H1 (cell line): Measurements from ENCODE around the gene ZNF385D. TPM values are rescaled to one million over a fixed set of nuclear protein-coding genes. Genes with fewer than 3 reads are reported as not detected.

Experiments
- CTCF ChIA-PET: fragments of 300-600 bp; sonication (Branson Sonifier 250); formaldehyde crosslinking; loops from one replicate; lab custom pipeline; 2021; ENCODE audit not compliant: partially characterized antibody; lab: Charles Lee
- POLR2A ChIA-PET: fragments of 300-600 bp; sonication (Branson Sonifier 250); formaldehyde crosslinking; loops from one replicate; lab custom pipeline; 2021; ENCODE audit warnings: inconsistent platforms; ENCODE audit not compliant: partially characterized antibody; lab: Charles Lee
- DNase-seq, 2 experiments: peaks; one replicate each; pipeline versions ENCODE4 v3.0.0 to v3.0.0-alpha.2; 2010 to 2022; ENCODE audit warnings: low spot score in 2 of 2, low read depth in 1 of 2, mixed read lengths in 1 of 2
- FAIRE-seq: peaks from 2 replicates; lab custom pipeline; 2011; peaks lifted over from hg19 to GRCh38; lab: Jason Lieb, UNC
- H2AFZ ChIP-seq: 2 replicates; pipeline ENCODE4 v1.8.1; 2012; ENCODE audit warnings: low read length, inconsistent platforms
- H2AK5ac ChIP-seq: 2 replicates; pipeline ENCODE4 v1.6.1; 2013; ENCODE audit warnings: low read depth, low read length
- H2BK120ac ChIP-seq: replicated peaks from 2 replicates; pipeline ENCODE3; 2013; ENCODE audit warnings: low read depth, low read length, inconsistent platforms
- H2BK12ac ChIP-seq: 2 replicates; pipeline ENCODE4 v1.6.1; 2013; ENCODE audit warnings: low read depth, low read length
- H2BK15ac ChIP-seq: 2 replicates; pipeline ENCODE4 v1.6.1; 2013; ENCODE audit warnings: low read length
- H2BK20ac ChIP-seq: 2 replicates; pipeline ENCODE4 v1.6.1; 2013; ENCODE audit warnings: low read length
- H2BK5ac ChIP-seq: 2 replicates; pipeline ENCODE4 v1.6.1; 2013; ENCODE audit warnings: low read depth, low read length
- H3K14ac ChIP-seq: 2 replicates; pipeline ENCODE4 v1.6.1; 2013; ENCODE audit warnings: inconsistent platforms; ENCODE audit not compliant: insufficient read length
- H3K18ac ChIP-seq: 2 replicates; pipeline ENCODE4 v1.6.1; 2013; ENCODE audit warnings: low read length; ENCODE audit errors: extremely low read depth
- H3K23ac ChIP-seq: 2 replicates; pipeline ENCODE4 v1.6.1; 2013; ENCODE audit warnings: inconsistent platforms; ENCODE audit not compliant: insufficient read length
- H3K23me2 ChIP-seq: 2 replicates; pipeline ENCODE4 v1.6.1; 2013; ENCODE audit warnings: low read depth, low read length
- H3K27ac ChIP-seq: 2 replicates; pipeline ENCODE4 v1.6.1; 2011; ENCODE audit warnings: low read depth, low read length, inconsistent platforms
- H3K27me3 ChIP-seq, 4 experiments: replicated peaks in 1 of 4; 1 replicate in 1 of 4; 2 replicates in 3 of 4; pipeline versions ENCODE4 v1.6.1 to v1.8.1; 2011 to 2013; ENCODE audit warnings: low read length in 3 of 4, mild to moderate bottlenecking in 3 of 4, inconsistent platforms in 2 of 4, mixed read lengths in 2 of 4, moderate library complexity in 1 of 4; ENCODE audit not compliant: control insufficient read depth in 3 of 4, insufficient read depth in 3 of 4; ENCODE audit errors: extremely low read depth in 1 of 4
- H3K36me3 ChIP-seq, 4 experiments: 2 replicates each; pipeline versions ENCODE4 v1.6.1 to v1.8.1; 2011 to 2013; ENCODE audit warnings: mild to moderate bottlenecking in 4 of 4, low read length in 3 of 4, moderate library complexity in 2 of 4, control low read depth in 1 of 4, inconsistent platforms in 1 of 4; ENCODE audit not compliant: insufficient read depth in 4 of 4, control insufficient read depth in 2 of 4
- H3K4ac ChIP-seq: replicated peaks from 2 replicates; pipeline ENCODE3; 2013; ENCODE audit warnings: low read length, low read depth, mixed read lengths, inconsistent platforms; ENCODE audit not compliant: insufficient read length
- H3K4me1 ChIP-seq, 4 experiments: replicated peaks in 1 of 4; 1 replicate in 1 of 4; 2 replicates in 3 of 4; pipeline versions ENCODE4 v1.6.1 to v1.8.1; 2011 to 2013; ENCODE audit warnings: low read length in 3 of 4, inconsistent platforms in 2 of 4, mixed read lengths in 1 of 4; ENCODE audit not compliant: insufficient read depth in 4 of 4, control insufficient read depth in 3 of 4
- H3K4me2 ChIP-seq, 2 experiments: 2 replicates each; pipeline versions ENCODE4 v1.6.1 to v1.8.1; 2011 to 2013; ENCODE audit warnings: low read depth in 2 of 2, low read length in 2 of 2, control low read depth in 1 of 2, inconsistent platforms in 1 of 2, mild to moderate bottlenecking in 1 of 2; ENCODE audit not compliant: insufficient read depth in 1 of 2
- H3K4me3 ChIP-seq, 4 experiments: fragments of 200-600, 300-600 bp in 1 of 4; sonication (generic), shearing (Covaris generic), sonication (Bioruptor Twin) in 1 of 4; 2 replicates each; pipeline versions ENCODE4 v1.5.1 to v1.8.1; 2011 to 2016; ENCODE audit warnings: low read length in 4 of 4, low read depth in 3 of 4, control low read depth in 2 of 4, inconsistent platforms in 2 of 4, mild to moderate bottlenecking in 2 of 4, mixed read lengths in 1 of 4, moderate library complexity in 1 of 4; ENCODE audit not compliant: insufficient read depth in 2 of 4; ENCODE audit errors: extremely low read depth in 1 of 4
- H3K56ac ChIP-seq: replicated peaks from 2 replicates; pipeline ENCODE3; 2013; ENCODE audit warnings: low read depth, mild to moderate bottlenecking, mixed read lengths, low read length, inconsistent platforms; ENCODE audit not compliant: insufficient read length
- H3K79me1 ChIP-seq: 2 replicates; pipeline ENCODE4 v1.6.1; 2013; ENCODE audit warnings: low read depth, low read length, control low read depth
- H3K79me2 ChIP-seq, 2 experiments: 2 replicates each; pipeline versions ENCODE4 v1.6.1 to v1.8.1; 2012 to 2013; ENCODE audit warnings: low read length in 2 of 2, mild to moderate bottlenecking in 2 of 2, inconsistent platforms in 1 of 2; ENCODE audit not compliant: insufficient read depth in 2 of 2, control insufficient read depth in 1 of 2
- H3K9ac ChIP-seq, 4 experiments: replicated peaks in 1 of 4; 1 replicate in 1 of 4; 2 replicates in 3 of 4; pipeline versions ENCODE4 v1.6.1 to v1.8.1; 2011 to 2013; ENCODE audit warnings: low read depth in 3 of 4, low read length in 3 of 4, control low read depth in 2 of 4, mild to moderate bottlenecking in 2 of 4, moderate library complexity in 2 of 4, inconsistent platforms in 1 of 4; ENCODE audit errors: extremely low read depth in 1 of 4
- H3K9me3 ChIP-seq, 2 experiments: 2 replicates each; pipeline versions ENCODE4 v1.6.1 to v1.8.1; 2012 to 2013; ENCODE audit warnings: mild to moderate bottlenecking in 2 of 2, moderate library complexity in 2 of 2, control low read depth in 1 of 2, inconsistent platforms in 1 of 2, low read depth in 1 of 2, low read length in 1 of 2, mixed read lengths in 1 of 2; ENCODE audit not compliant: insufficient read depth in 2 of 2
- H4K20me1 ChIP-seq, 2 experiments: replicated peaks in 1 of 2; 2 replicates each; pipeline versions ENCODE3 to v1.8.1; 2011 to 2013; ENCODE audit warnings: inconsistent platforms in 2 of 2, low read length in 2 of 2, mild to moderate bottlenecking in 1 of 2; ENCODE audit not compliant: insufficient read depth in 2 of 2, control insufficient read depth in 1 of 2
- H4K5ac ChIP-seq: 2 replicates; pipeline ENCODE4 v1.6.1; 2013; ENCODE audit warnings: low read length, low read depth, mixed read lengths, inconsistent platforms; ENCODE audit not compliant: insufficient read length
- H4K8ac ChIP-seq: 2 replicates; pipeline ENCODE4 v1.8.0; 2013; ENCODE audit warnings: mild to moderate bottlenecking, moderate library complexity, low read length, inconsistent platforms; ENCODE audit not compliant: insufficient read depth; ENCODE audit errors: extremely low read depth
- H4K91ac ChIP-seq: replicated peaks from 2 replicates; pipeline ENCODE3; 2013; ENCODE audit warnings: low read length, mixed read lengths, inconsistent platforms; ENCODE audit not compliant: insufficient read length
- EP300 ChIP-seq, 2 experiments: IDR thresholded peaks; 1 replicate in 1 of 2; 2 replicates in 1 of 2; pipeline ENCODE4 v1.6.1; 2011 to 2012; ENCODE audit warnings: low read depth in 2 of 2, low read length in 2 of 2, mild to moderate bottlenecking in 2 of 2, borderline replicate concordance in 1 of 2, inconsistent platforms in 1 of 2, moderate library complexity in 1 of 2
- NRF1 ChIP-seq: IDR thresholded peaks from 2 replicates; pipeline ENCODE4 v1.6.1; 2011; ENCODE audit warnings: mild to moderate bottlenecking, low read depth, low read length, improper control_type of control experiment
- POLR2A ChIP-seq, 2 experiments: IDR thresholded peaks; 1 replicate in 1 of 2; 2 replicates in 1 of 2; pipeline ENCODE4 v1.6.1; 2011; ENCODE audit warnings: low read depth in 2 of 2, low read length in 2 of 2, mild to moderate bottlenecking in 2 of 2; ENCODE audit errors: control extremely low read depth in 1 of 2
- RNF2 ChIP-seq: fragments of 200-900, 300-1000 bp; sonication (generic); IDR thresholded peaks from 2 replicates; pipeline ENCODE4 v1.7.1; 2016; ENCODE audit warnings: borderline replicate concordance, low read depth, mild to moderate bottlenecking, antibody characterized with exemption, low read length; ENCODE audit not compliant: poor library complexity, severe bottlenecking; ENCODE audit errors: missing control alignments
- SIRT6 ChIP-seq: IDR thresholded peaks from one replicate; pipeline ENCODE4 v1.7.1; 2012; ENCODE audit warnings: low read length, inconsistent platforms
- WGBS, 2 experiments: shearing (Covaris generic) in 1 of 2; methylation state at CpG; one replicate each; pipeline versions ENCODE4 v1.1.6 to v1.1.7; 2013 to 2015; ENCODE audit warnings: low lambda C conversion rate in 2 of 2, mixed read lengths in 2 of 2, inconsistent platforms in 1 of 2, low coverage in 1 of 2, missing lambda C conversion rate in 1 of 2; ENCODE audit not compliant: insufficient replicate concordance in 2 of 2, insufficient coverage in 1 of 2, insufficient read length in 1 of 2; ENCODE audit errors: extremely low coverage in 1 of 2, missing lambda C conversion rate in 1 of 2; 5-methylcytosine and 5-hydroxymethylcytosine counted together
- polyA plus RNA-seq, 7 experiments: library from polyadenylated mRNA; depleted of rRNA in 3 of 7; stranded (reverse) in 5 of 7; unstranded in 2 of 7; fragments of >200 nt in 5 of 7; fragments of 200-250 nt in 2 of 7; gene quantifications; 1 replicate in 5 of 7; 2 replicates in 1 of 7; 4 replicates in 1 of 7; pipeline versions ENCODE4 v1.2.1 to v1.2.3, GENCODE V29; 2011 to 2013; ENCODE audit warnings: missing spikeins in 2 of 7, mixed read lengths in 2 of 7
- total RNA-seq: library from RNA; stranded (reverse); fragmentation: NEBNext Ultra II Directional; extraction: Animal tissue kit (Norgen Biotek cat#: 25700); gene quantifications from 2 replicates; pipeline ENCODE4 v1.2.1, GENCODE V29; 2021

The ZNF385D gene
- total and polyA plus RNA-seq, 2 of the 8 experiments (the other 6 are each of a cell fraction or from before 2014, with no cell fraction given): 5.9 to 10.8 TPM

DNA sequence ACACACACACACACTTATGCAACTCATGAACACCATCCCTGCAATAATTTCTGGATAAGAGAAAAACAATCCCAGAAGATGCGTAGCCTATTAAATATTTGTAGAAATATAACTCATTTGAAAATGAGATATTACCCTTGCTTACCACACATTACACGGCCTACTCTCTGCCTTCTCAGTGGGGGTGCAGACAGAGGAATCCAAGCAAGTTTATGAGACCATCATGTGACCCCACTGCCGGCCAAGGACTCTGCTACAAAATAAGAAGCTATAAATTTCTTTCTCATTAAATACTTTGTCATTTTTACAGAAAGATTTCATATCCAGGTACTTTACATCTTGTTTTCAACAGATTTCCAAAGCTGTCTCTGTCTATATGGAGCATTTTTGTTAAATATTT is 286.3 kb downstream of the ZNF385D start:
- no peaks in the 10 kb centered on the region for H3K9me3 ChIP-seq
- WGBS, 2 experiments: 77% methylated on average over 3 of the region's 3 CpGs; no CpG with 5 or more reads in 1 of the 2 experiments
- H3K4me2 ChIP-seq: no peak overlapping the region
- H2BK15ac ChIP-seq: no peak overlapping the region
- H3K14ac ChIP-seq: no peak overlapping the region
- no peak overlapping the region for H3K23ac ChIP-seq
- no peak overlapping the region for H2BK120ac ChIP-seq
- H3K18ac ChIP-seq: no peak overlapping the region
- ChIA-PET POLR2A (no interaction called here), CTCF (interaction anchor here (0.6 to 1.2 kb wide), 2 partner anchors 72 to 175 kb away, joined by 3 read pairs; no protein-coding TSS in a partner anchor)
- H4K8ac ChIP-seq: no peak overlapping the region
- H3K27ac ChIP-seq: no peak overlapping the region
- H2BK20ac ChIP-seq: no peak overlapping the region
- H3K56ac ChIP-seq: no peak overlapping the region
- H4K5ac ChIP-seq: no peak overlapping the region
- no peak overlapping the region for H2AK5ac ChIP-seq
- DNase-seq (no peak), FAIRE-seq (no peak)
- no peak overlapping the region for H2BK5ac ChIP-seq
- H3K4ac ChIP-seq: no peak overlapping the region
- H3K4me1 ChIP-seq: no peaks in the 10 kb centered on the region
- no peak overlapping the region for H3K9ac ChIP-seq
- H3K79me1 ChIP-seq: no peaks in the 10 kb centered on the region
- H3K23me2 ChIP-seq: no peaks in the 10 kb centered on the region
- H3K79me2 ChIP-seq: no peaks in the 10 kb centered on the region
- H2BK12ac ChIP-seq: no peak overlapping the region
- H4K91ac ChIP-seq: no peak overlapping the region
- H3K36me3 ChIP-seq: no peaks in the 10 kb centered on the region
- no peak overlapping the region for H2AFZ ChIP-seq
- no peaks in the 10 kb centered on the region for H3K27me3 ChIP-seq
- H4K20me1 ChIP-seq: no peaks in the 10 kb centered on the region
- H3K4me3 ChIP-seq: no peak overlapping the region
- TF ChIP-seq EP300 (IDR thresholded peaks at IDR 0.05; ENCODE audit: borderline replicate concordance in 1 of 2, low read depth in 2 of 2, low read length in 2 of 2) (no peak), SIRT6 (no peak), NRF1 (no peak), RNF2 (no peak), POLR2A (IDR thresholded peaks at IDR 0.05; ENCODE audit: control extremely low read depth in 1 of 2, low read depth in 2 of 2, low read length in 2 of 2) (no peak)
